ENCODE measurements around the gene UST.

GRCh38 chr6:148974351-148974750, 227.5 kb downstream of the UST start:
- TF ChIP-seq CTCF (IDR thresholded peaks at IDR 0.05), result no peak
- TF ChIP-seq EZH2 (IDR thresholded peaks at IDR 0.05), result no peak
